ENCODE data around the gene QARS1.

DNA sequence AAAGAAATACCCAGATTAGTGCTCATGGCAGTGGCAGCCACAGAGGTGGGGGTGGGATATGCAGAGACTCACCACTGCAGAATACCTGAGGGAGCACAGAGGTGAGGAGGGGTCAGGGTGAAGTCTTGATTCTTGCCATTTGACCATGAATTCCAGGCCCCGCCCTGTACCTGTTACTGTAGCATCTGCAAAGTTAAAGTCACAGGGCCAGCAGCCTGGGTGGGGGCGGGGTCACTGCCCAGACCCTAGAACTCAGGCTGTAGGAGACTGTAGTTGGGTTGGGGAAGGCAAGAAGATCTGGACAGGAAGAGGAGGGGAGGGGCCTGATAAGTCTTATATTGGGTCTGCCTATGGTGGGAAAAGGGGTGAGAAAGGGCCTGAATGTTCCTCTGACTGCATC, 47.1 kb upstream of the QARS1 start:
- TF ChIP-seq, protein P1, sequence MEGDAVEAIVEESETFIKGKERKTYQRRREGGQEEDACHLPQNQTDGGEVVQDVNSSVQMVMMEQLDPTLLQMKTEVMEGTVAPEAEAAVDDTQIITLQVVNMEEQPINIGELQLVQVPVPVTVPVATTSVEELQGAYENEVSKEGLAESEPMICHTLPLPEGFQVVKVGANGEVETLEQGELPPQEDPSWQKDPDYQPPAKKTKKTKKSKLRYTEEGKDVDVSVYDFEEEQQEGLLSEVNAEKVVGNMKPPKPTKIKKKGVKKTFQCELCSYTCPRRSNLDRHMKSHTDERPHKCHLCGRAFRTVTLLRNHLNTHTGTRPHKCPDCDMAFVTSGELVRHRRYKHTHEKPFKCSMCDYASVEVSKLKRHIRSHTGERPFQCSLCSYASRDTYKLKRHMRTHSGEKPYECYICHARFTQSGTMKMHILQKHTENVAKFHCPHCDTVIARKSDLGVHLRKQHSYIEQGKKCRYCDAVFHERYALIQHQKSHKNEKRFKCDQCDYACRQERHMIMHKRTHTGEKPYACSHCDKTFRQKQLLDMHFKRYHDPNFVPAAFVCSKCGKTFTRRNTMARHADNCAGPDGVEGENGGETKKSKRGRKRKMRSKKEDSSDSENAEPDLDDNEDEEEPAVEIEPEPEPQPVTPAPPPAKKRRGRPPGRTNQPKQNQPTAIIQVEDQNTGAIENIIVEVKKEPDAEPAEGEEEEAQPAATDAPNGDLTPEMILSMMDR (IDR thresholded peaks at IDR 0.05 in 2 of 3, conservative IDR thresholded peaks at IDR 0.05 in 1 of 3; ENCODE audit: borderline replicate concordance in 1 of 3, insufficient read depth in 1 of 3, low read depth in 2 of 3, low read length in 2 of 3) = no peak
- TF ChIP-seq POLR2A (IDR thresholded peaks at IDR 0.05; ENCODE audit: borderline replicate concordance, extremely low read depth, insufficient read depth, insufficient read length) (no peak), SIN3A (IDR thresholded peaks at IDR 0.05; ENCODE audit: low read depth) (no peak), EGR1 (IDR thresholded peaks at IDR 0.05; ENCODE audit: low read depth) (no peak), RAD21 (IDR thresholded peaks at IDR 0.05; ENCODE audit: low read depth) (no peak), POLR2AphosphoS5 (IDR thresholded peaks at IDR 0.05; ENCODE audit: low read depth, low read length) (no peak), CBX3 (IDR thresholded peaks at IDR 0.05; ENCODE audit: low read depth) (no peak), EZH2 (IDR thresholded peaks at IDR 0.05) (no peak), ELF1 (IDR thresholded peaks at IDR 0.05; ENCODE audit: borderline replicate concordance, low read depth) (no peak), ZNF274 (IDR thresholded peaks at IDR 0.05; ENCODE audit: low read depth, low read length) (no peak)
- TF ChIP-seq, protein P2, sequence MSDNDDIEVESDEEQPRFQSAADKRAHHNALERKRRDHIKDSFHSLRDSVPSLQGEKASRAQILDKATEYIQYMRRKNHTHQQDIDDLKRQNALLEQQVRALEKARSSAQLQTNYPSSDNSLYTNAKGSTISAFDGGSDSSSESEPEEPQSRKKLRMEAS (IDR thresholded peaks at IDR 0.05) = no peak

Data from HCT116 (cell line).